Ishikawa (cell line): Measurements from ENCODE around the gene NFATC4.

ENCODE experiments used
- CEBPB ChIP-seq: IDR thresholded peaks from 2 replicates; pipeline ENCODE4 v1.6.1; 2012
- FOXM1 ChIP-seq: IDR thresholded peaks from 2 replicates; pipeline ENCODE4 v1.6.1; 2012; ENCODE audit warnings: low read depth, borderline replicate concordance
- NFIC ChIP-seq: IDR thresholded peaks from 2 replicates; pipeline ENCODE4 v1.6.1; 2012
- REST ChIP-seq: IDR thresholded peaks from 2 replicates; pipeline ENCODE4 v1.6.1; 2012; ENCODE audit warnings: low read depth, mild to moderate bottlenecking
- TCF12 ChIP-seq: IDR thresholded peaks from 2 replicates; pipeline ENCODE4 v1.6.1; 2012; ENCODE audit warnings: low read depth
- YY1 ChIP-seq: IDR thresholded peaks from 2 replicates; pipeline ENCODE4 v1.6.1; 2012; ENCODE audit warnings: low read depth
- TF ChIP-seq, protein P1 (sequence below): IDR thresholded peaks from 2 replicates; pipeline ENCODE4 v1.6.1; 2012

- no peak for TF ChIP-seq TCF12
- TF ChIP-seq REST: no peak
- no peak for TF ChIP-seq NFIC
- TF ChIP-seq CEBPB: no peak
- TF ChIP-seq FOXM1: no peak
- TF ChIP-seq, protein P1, sequence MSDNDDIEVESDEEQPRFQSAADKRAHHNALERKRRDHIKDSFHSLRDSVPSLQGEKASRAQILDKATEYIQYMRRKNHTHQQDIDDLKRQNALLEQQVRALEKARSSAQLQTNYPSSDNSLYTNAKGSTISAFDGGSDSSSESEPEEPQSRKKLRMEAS: no peak
- no peak for TF ChIP-seq YY1
These were observed 29.8 kb downstream of the NFATC4 start for GRCh38 chr14:24397639-24398292.
